Tibial artery (tissue), 4 donors: ENCODE measurements around the gene SURF4.

Source experiments
- DNase-seq, 2 donors: peaks; one replicate each; pipeline ENCODE4 v3.0.0-alpha.2; 2019
- H3K27ac ChIP-seq, 2 donors: fragments of 200-600 bp; sonication (generic) in 1 of 2; 1 replicate in 1 of 2; 2 replicates in 1 of 2; pipeline ENCODE4 v1.5.1; 2018 to 2019; ENCODE audit warnings: mild to moderate bottlenecking in 1 of 2
- H3K27me3 ChIP-seq, 2 donors: fragments of 200-600 bp; sonication (generic) in 1 of 2; one replicate each; pipeline versions ENCODE4 v1.5.1 to v1.6.0; 2016 to 2019
- H3K36me3 ChIP-seq, 3 donors: fragments of 200-600 bp; sonication (generic) in 2 of 3; one replicate each; pipeline ENCODE4 v1.5.1; 2016 to 2019; ENCODE audit warnings: mild to moderate bottlenecking in 2 of 3
- H3K4me1 ChIP-seq, 4 donors: fragments of 200-600 bp; sonication (generic) in 2 of 4; 1 replicate in 3 of 4; 2 replicates in 1 of 4; pipeline ENCODE4 v1.5.1; 2016 to 2019
- H3K4me3 ChIP-seq, 2 donors: fragments of 200-600 bp; sonication (generic) in 1 of 2; 1 replicate in 1 of 2; 2 replicates in 1 of 2; pipeline ENCODE4 v1.5.1; 2018 to 2019; ENCODE audit warnings: mild to moderate bottlenecking in 2 of 2
- H3K9me3 ChIP-seq, 3 donors: fragments of 200-600 bp; sonication (generic) in 1 of 3; one replicate each; pipeline ENCODE4 v1.5.1; 2016 to 2019
- CTCF ChIP-seq, 2 experiments: fragments of 200-600 bp in 1 of 2; fragments of 450-650 bp in 1 of 2; IDR thresholded peaks; one replicate each; pipeline ENCODE4 v1.5.1; 2017 to 2019; ENCODE audit warnings: antibody characterized with exemption in 2 of 2, mild to moderate bottlenecking in 1 of 2, moderate library complexity in 1 of 2
- intact Hi-C: fragments of 100-400 bp; cut with DNase I; formaldehyde crosslinking; loops from one replicate; pipeline ENCODE4 v1.15.0; 2023; ENCODE audit warnings: low total_unique reads

SURF4 gene

GRCh38 chr9:133346021-133346785 is 29.7 kb downstream of the SURF4 start:
- H3K36me3 ChIP-seq: peaks cover 47 to 69% (median 64%) of the 10 kb centered on the region in 3 donors
- no peak for TF ChIP-seq CTCF (IDR thresholded peaks at IDR 0.05)
- intact Hi-C loops: no loop called here

GRCh38 chr9:133345596-133345995 is 30.3 kb downstream of the SURF4 start:
- DNase-seq: no peak
- Histone ChIP-seq H3K27me3 (no peaks in the 10 kb centered on the region), H3K27ac (no peak overlapping the region), H3K4me3 (no peak overlapping the region), H3K4me1 (peaks cover 0 to 36% (median 25%) of the 10 kb centered on the region in 4 donors), H3K9me3 (no peaks in the 10 kb centered on the region), H3K36me3 (peaks cover 47 to 69% (median 64%) of the 10 kb centered on the region in 3 donors)
- no peak for TF ChIP-seq CTCF (IDR thresholded peaks at IDR 0.05)
- intact Hi-C loops: no loop called here

More at GRCh38 chr9:133346021-133346785, 29.7 kb downstream of the SURF4 start:
- no peaks in the 10 kb centered on the region for H3K27me3 ChIP-seq
- no peak for DNase-seq
- peaks cover 0 to 36% (median 25%) of the 10 kb centered on the region in 4 donors for H3K4me1 ChIP-seq
- H3K27ac ChIP-seq: peak overlapping the region; percentile 85
- H3K4me3 ChIP-seq: peak overlapping the region; percentile 80 to 82
- H3K9me3 ChIP-seq: no peaks in the 10 kb centered on the region

GRCh38 chr9:133344979-133345378 is 30.9 kb downstream of the SURF4 start:
- Histone ChIP-seq H3K4me1 (peaks cover 0 to 34% (median 25%) of the 10 kb centered on the region in 4 donors), H3K9me3 (no peaks in the 10 kb centered on the region), H3K36me3 (peaks cover 43 to 69% (median 64%) of the 10 kb centered on the region in 3 donors), H3K4me3 (no peak overlapping the region), H3K27ac (no peak overlapping the region), H3K27me3 (no peaks in the 10 kb centered on the region)
- intact Hi-C loops: no loop called here
- no peak for DNase-seq
- no peak for TF ChIP-seq CTCF (IDR thresholded peaks at IDR 0.05)

GRCh38 chr9:133344071-133344470 is 31.8 kb downstream of the SURF4 start:
- Histone ChIP-seq H3K27me3 (no peaks in the 10 kb centered on the region), H3K9me3 (no peaks in the 10 kb centered on the region), H3K4me3 (no peak overlapping the region), H3K27ac (no peak overlapping the region), H3K4me1 (peaks cover 0 to 24% (median 19%) of the 10 kb centered on the region in 4 donors), H3K36me3 (peaks cover 34 to 70% (median 65%) of the 10 kb centered on the region in 3 donors)
- no peak for TF ChIP-seq CTCF (IDR thresholded peaks at IDR 0.05)
- intact Hi-C loops: no loop called here
- DNase-seq: no peak

- no peak overlapping the region for H3K4me3 ChIP-seq
- H3K9me3 ChIP-seq: no peaks in the 10 kb centered on the region
- H3K27ac ChIP-seq: no peak overlapping the region
- H3K4me1 ChIP-seq: peaks cover 0 to 18% (median 14%) of the 10 kb centered on the region in 4 donors
- TF ChIP-seq CTCF (IDR thresholded peaks at IDR 0.05): no peak
- intact Hi-C loops: no loop called here
- no peak for DNase-seq
- peaks cover 33 to 76% (median 65%) of the 10 kb centered on the region in 3 donors for H3K36me3 ChIP-seq
- H3K27me3 ChIP-seq: no peaks in the 10 kb centered on the region
These were observed 33.3 kb downstream of the SURF4 start for GRCh38 chr9:133342570-133342969.
